Omental fat pad (tissue), 4 donors: ENCODE results near the gene CFP. TPM values are rescaled to one million over a fixed set of nuclear protein-coding genes. Genes with fewer than 3 reads are reported as not detected.

Experiments used
- ATAC-seq: fragments of 150-250 bp; one replicate; pipeline ENCODE4 v1.9.1; 2016; ENCODE audit warnings: mild to moderate bottlenecking, moderate library complexity; ENCODE audit not compliant: low FRiP score
- DNase-seq: peaks from one replicate; pipeline ENCODE4 v3.0.0-alpha.2; 2019; ENCODE audit warnings: low spot score
- CTCF ChIP-seq, 3 donors: fragments of 450-650 bp; IDR thresholded peaks; one replicate each; pipeline ENCODE4 v1.5.1; 2016 to 2017; ENCODE audit warnings: antibody characterized with exemption in 3 of 3, mild to moderate bottlenecking in 3 of 3, moderate library complexity in 2 of 3
- small RNA-seq: library from RNA; depleted of rRNA; stranded (forward); fragments of <200 nt; gene quantifications from one replicate; pipeline ENCODE3, GENCODE V24; 2016
- total RNA-seq, 4 donors: library from RNA; depleted of rRNA; stranded (reverse); fragments of >200 nt; gene quantifications; one replicate each; pipeline ENCODE4 v1.1.0, GENCODE V29; 2016

The CFP gene
- total RNA-seq, 4 donors from 2014 or later = 7.4 to 53.9 (median 11.2) TPM

GRCh38 chrX:47574547-47575301 is 55.0 kb downstream of the CFP start:
- TF ChIP-seq CTCF (IDR thresholded peaks at IDR 0.05) = no peak
- ATAC-seq = no peak

GRCh38 chrX:47574076-47574546 is 55.6 kb downstream of the CFP start:
- TF ChIP-seq CTCF (IDR thresholded peaks at IDR 0.05) = no peak
- DNase-seq (no peak), ATAC-seq (no peak)

More at GRCh38 chrX:47574547-47575301, 55.0 kb downstream of the CFP start:
- no peak for DNase-seq

GRCh38 chrX:47573341-47574075 is 56.2 kb downstream of the CFP start:
- DNase-seq = no peak
- TF ChIP-seq CTCF (IDR thresholded peaks at IDR 0.05) = no peak
- peak; percentile 78 for ATAC-seq

Small RNAs within 50 kb of the gene (small RNA-seq; reads per million reads assigned to genes)
- gene MIR4769 = not detected

Other genes with a start within 250 kb of the CFP start
- 10 to 100 TPM in 1 of 4 donors, 1 to 10 TPM in 3; 6.6 to 13.6 (median 8.8) TPM for gene ZNF41, start 146.7 kb downstream of the CFP start, total RNA-seq
- 10 to 100 TPM; 31.2 to 43.8 (median 38.9) TPM for gene ARAF, start 68.7 kb downstream of the CFP start, total RNA-seq
- gene TIMP1, start 47.5 kb downstream of the CFP start, total RNA-seq = 1,000 to 10,000 TPM in 2 of 4 donors, 100 to 1,000 TPM in 1, 10 to 100 TPM in 1; 92.8 to 1,509 (median 915) TPM
- gene SYN1, start 10.1 kb downstream of the CFP start, total RNA-seq = 1 to 10 TPM in 3 of 4 donors, not detected in 1; 1.0 to 3.1 (median 1.3) TPM
- gene ELK1, start 20.6 kb upstream of the CFP start, total RNA-seq = 10 to 100 TPM; 22.2 to 35.2 (median 25.9) TPM
- gene UXT, start 29.2 kb upstream of the CFP start, total RNA-seq = 100 to 1,000 TPM in 2 of 4 donors, 10 to 100 TPM in 2; 91.0 to 126 (median 99.6) TPM
- gene ZNF81, start 207.0 kb upstream of the CFP start, total RNA-seq = 10 to 100 TPM in 1 of 4 donors, 1 to 10 TPM in 3; 4.9 to 10.6 (median 7.1) TPM